ENCODE results near the gene GREB1L.

GRCh38 chr18:21261352-21261751 lies 19.3 kb downstream of the GREB1L start:
- TF ChIP-seq POLR2AphosphoS5 (IDR thresholded peaks at IDR 0.05; ENCODE audit: low read depth, low read length) (no peak), POLR2A (IDR thresholded peaks at IDR 0.05; ENCODE audit: low read depth, low read length) (no peak)
